ENCODE results near the gene TSKU.

- TF ChIP-seq CTCF (IDR thresholded peaks at IDR 0.05), result no peak
- TF ChIP-seq EP300 (IDR thresholded peaks at IDR 0.05; ENCODE audit: low read depth), result no peak
- peak in 1 of 3 donors; percentile 20 for TF ChIP-seq POLR2AphosphoS5 (IDR thresholded peaks at IDR 0.05)
- no peak for TF ChIP-seq POLR2A (IDR thresholded peaks at IDR 0.05)
Measured at GRCh38 chr11:76745561-76746207, 37.5 kb upstream of the TSKU start.

Measured in transverse colon (tissue), 4 donors.